ENCODE data around the gene FUOM. TPM values are rescaled to one million over a fixed set of nuclear protein-coding genes. Genes with fewer than 3 reads are reported as not detected.

FUOM gene
- total RNA-seq, 1 donor from 2014 or later = 54.0 TPM

DNA sequence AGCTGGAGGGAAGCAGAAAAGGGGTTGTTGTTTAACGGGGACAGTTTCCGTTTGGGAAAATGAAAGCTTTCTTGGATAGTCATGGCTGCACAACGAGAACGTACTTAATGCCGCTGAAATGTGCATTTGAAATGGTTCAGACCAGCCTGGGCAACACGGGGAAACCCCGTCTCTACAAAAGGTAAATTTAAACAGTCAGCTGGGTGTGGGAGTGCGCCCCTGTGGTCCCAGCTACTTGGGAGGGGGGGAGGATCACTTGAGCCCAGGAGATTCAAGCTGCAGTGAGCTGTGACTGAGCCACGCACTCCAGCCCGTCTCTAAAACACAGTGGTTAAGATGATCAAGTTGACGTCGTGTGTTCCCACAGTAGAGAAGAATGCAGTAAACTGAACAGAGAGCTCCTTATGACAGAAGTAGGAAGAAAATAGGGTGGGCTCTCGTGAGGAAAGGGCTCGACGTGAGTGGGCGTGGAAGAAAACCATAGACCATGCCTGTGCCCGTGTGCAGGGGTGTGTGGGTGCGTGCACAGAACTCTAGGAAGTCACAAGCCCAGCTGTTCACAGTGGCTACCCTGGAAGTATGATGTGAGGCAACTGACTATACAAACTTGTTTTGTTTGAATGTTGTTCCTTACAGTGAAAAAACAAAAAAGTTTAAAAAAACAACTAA, 4.1 kb upstream of the FUOM start:
- intact Hi-C loops (cut with DNase I) = no loop called here
- H3K36me3 ChIP-seq = peaks cover 2 to 34% of the 10 kb centered on the region in 2 donors
- no peaks in the 10 kb centered on the region for H3K27me3 ChIP-seq
- H3K9me3 ChIP-seq = no peaks in the 10 kb centered on the region
- peaks cover 9% of the 10 kb centered on the region for H3K4me1 ChIP-seq
- no peak overlapping the region for H3K4me3 ChIP-seq
- TF ChIP-seq, protein P1, sequence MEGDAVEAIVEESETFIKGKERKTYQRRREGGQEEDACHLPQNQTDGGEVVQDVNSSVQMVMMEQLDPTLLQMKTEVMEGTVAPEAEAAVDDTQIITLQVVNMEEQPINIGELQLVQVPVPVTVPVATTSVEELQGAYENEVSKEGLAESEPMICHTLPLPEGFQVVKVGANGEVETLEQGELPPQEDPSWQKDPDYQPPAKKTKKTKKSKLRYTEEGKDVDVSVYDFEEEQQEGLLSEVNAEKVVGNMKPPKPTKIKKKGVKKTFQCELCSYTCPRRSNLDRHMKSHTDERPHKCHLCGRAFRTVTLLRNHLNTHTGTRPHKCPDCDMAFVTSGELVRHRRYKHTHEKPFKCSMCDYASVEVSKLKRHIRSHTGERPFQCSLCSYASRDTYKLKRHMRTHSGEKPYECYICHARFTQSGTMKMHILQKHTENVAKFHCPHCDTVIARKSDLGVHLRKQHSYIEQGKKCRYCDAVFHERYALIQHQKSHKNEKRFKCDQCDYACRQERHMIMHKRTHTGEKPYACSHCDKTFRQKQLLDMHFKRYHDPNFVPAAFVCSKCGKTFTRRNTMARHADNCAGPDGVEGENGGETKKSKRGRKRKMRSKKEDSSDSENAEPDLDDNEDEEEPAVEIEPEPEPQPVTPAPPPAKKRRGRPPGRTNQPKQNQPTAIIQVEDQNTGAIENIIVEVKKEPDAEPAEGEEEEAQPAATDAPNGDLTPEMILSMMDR (IDR thresholded peaks at IDR 0.05) = no peak
- no peak for TF ChIP-seq POLR2AphosphoS5 (IDR thresholded peaks at IDR 0.05; ENCODE audit: insufficient read depth in 1 of 2, low read depth in 1 of 2)
- no peak for TF ChIP-seq POLR2A (IDR thresholded peaks at IDR 0.05)
- DNase-seq (ENCODE audit: extremely low spot score in 2 of 2) = no peak
- no peak overlapping the region for H3K27ac ChIP-seq

DNA sequence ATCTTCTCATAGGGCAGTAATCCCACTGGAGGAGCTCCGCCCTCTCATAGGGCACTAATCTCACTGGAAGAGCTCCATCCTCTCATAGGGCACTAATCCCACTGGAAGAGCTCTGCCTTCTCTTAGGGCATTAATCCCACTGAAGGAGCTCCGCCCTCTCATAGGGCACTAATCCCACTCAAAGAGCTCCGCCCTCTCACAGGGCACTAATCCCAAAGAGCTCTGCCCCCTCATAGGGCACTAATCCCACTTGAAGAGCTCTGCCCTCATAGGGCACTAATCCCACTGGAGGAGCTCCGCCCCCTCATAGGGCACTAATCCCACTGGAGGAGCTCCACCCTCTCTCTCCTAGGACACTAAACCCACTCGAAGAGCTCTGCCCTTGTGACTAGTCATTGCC, 3.4 kb upstream of the FUOM start:
- intact Hi-C loops (cut with DNase I) = no loop called here
- DNase-seq (ENCODE audit: extremely low spot score in 2 of 2) = no peak
- no peaks in the 10 kb centered on the region for H3K27me3 ChIP-seq
- H3K4me1 ChIP-seq = peaks cover 16% of the 10 kb centered on the region
- H3K4me3 ChIP-seq = no peak overlapping the region
- peaks cover 0 to 27% of the 10 kb centered on the region in 2 donors for H3K36me3 ChIP-seq
- TF ChIP-seq POLR2A (IDR thresholded peaks at IDR 0.05) (no peak), POLR2AphosphoS5 (IDR thresholded peaks at IDR 0.05; ENCODE audit: insufficient read depth in 1 of 2, low read depth in 1 of 2) (no peak)
- TF ChIP-seq, protein P1 (IDR thresholded peaks at IDR 0.05) = no peak
- no peak overlapping the region for H3K27ac ChIP-seq
- H3K9me3 ChIP-seq = no peaks in the 10 kb centered on the region

DNA sequence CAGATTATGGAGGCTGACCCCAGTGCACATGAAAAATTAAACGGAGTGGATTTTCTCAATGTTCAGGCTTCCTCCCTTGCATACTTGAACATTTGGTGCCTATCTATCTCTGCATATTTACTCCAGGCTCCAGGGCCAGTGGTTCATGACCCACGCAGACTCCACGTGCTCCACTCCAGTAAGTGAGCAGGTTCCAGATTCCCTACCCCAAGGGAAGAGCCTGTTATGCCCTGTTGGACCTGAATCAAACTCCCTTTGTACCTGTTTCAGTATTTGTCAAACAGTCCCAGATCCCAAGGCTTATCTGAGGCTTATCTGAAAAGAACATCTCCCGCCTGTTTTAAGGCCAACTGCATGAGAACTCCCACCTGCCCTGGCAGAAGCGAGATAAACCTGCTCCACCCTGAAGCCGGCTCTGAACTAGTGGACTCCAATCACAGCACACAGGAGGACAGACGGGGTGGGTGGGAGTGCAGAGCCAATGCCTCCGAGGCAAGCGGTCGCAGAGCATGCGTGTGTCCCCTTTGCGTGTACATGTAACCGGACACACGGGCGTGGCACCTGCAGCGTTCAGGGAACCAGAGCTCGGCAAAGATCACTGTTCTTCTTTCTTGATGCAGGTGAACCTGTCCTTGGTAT, 2.3 kb upstream of the FUOM start:
- TF ChIP-seq POLR2A (IDR thresholded peaks at IDR 0.05) = no peak
- TF ChIP-seq POLR2AphosphoS5 (IDR thresholded peaks at IDR 0.05; ENCODE audit: insufficient read depth in 1 of 2, low read depth in 1 of 2) = no peak
- TF ChIP-seq, protein P1 (IDR thresholded peaks at IDR 0.05) = no peak

DNA sequence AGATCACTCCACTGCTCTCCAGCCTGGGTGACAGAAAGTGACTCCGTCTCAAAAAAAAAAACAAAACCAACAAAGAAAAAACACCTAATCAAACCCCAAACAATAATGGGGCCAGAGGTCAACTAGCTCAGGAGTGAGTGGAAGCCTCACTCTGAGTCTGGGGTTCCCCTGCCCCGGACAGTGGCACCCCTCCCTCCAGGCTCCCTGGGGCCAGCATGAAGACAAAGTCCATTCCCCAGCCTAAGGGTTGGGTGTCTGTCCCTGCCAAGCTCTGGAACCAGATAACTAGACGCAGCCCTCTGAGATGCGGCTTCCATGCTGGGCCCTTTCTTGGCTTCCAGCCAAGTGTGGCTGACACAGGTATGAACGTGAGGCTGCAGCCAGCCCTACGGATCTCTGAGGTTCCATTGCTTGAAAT, 1.7 kb upstream of the FUOM start:
- no peak for DNase-seq (ENCODE audit: extremely low spot score in 2 of 2)
- no peaks in the 10 kb centered on the region for H3K9me3 ChIP-seq
- H3K4me3 ChIP-seq = no peak overlapping the region
- no peak overlapping the region for H3K27ac ChIP-seq
- no peaks in the 10 kb centered on the region for H3K27me3 ChIP-seq
- TF ChIP-seq, protein P1 (IDR thresholded peaks at IDR 0.05) = no peak
- TF ChIP-seq POLR2A (IDR thresholded peaks at IDR 0.05) = no peak
- TF ChIP-seq POLR2AphosphoS5 (IDR thresholded peaks at IDR 0.05; ENCODE audit: insufficient read depth in 1 of 2, low read depth in 1 of 2) = no peak
- H3K36me3 ChIP-seq = peaks cover 0 to 13% of the 10 kb centered on the region in 2 donors
- peaks cover 16% of the 10 kb centered on the region for H3K4me1 ChIP-seq
- intact Hi-C loops (cut with DNase I) = no loop called here

More for the DNA sequence above, 2.3 kb upstream of the FUOM start:
- Histone ChIP-seq H3K27ac (no peak overlapping the region), H3K4me3 (no peak overlapping the region), H3K36me3 (peaks cover 0 to 18% of the 10 kb centered on the region in 2 donors), H3K9me3 (no peaks in the 10 kb centered on the region), H3K27me3 (no peaks in the 10 kb centered on the region), H3K4me1 (peaks cover 16% of the 10 kb centered on the region)
- intact Hi-C loops (cut with DNase I) = no loop called here
- no peak for DNase-seq (ENCODE audit: extremely low spot score in 2 of 2)

DNA sequence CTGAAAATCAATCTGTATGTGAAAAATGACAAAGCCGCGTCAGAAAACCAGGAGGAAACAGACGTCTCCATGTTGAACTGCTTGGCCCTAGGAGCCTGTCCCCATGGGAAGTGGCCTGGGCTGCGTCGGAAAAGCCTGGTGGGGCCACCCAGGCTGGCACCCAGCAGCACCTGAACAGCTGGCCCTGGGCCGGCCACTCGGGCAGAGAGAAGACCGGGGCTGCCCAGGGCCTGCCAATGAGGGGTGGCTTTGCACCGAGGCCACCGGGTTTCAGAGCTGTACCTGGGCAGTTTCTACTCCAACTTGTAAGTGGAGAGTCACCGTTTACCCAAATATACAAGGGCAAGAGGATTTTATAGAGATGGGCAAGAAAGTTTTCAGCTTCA, 1.1 kb upstream of the FUOM start:
- intact Hi-C loops (cut with DNase I) = no loop called here
- Histone ChIP-seq H3K27me3 (no peaks in the 10 kb centered on the region), H3K36me3 (peaks cover 0 to 11% of the 10 kb centered on the region in 2 donors), H3K4me1 (peaks cover 16% of the 10 kb centered on the region), H3K27ac (no peak overlapping the region), H3K9me3 (no peaks in the 10 kb centered on the region), H3K4me3 (no peak overlapping the region)
- no peak for DNase-seq (ENCODE audit: extremely low spot score in 2 of 2)
- TF ChIP-seq, protein P1 (IDR thresholded peaks at IDR 0.05) = no peak
- TF ChIP-seq POLR2A (IDR thresholded peaks at IDR 0.05) (no peak), POLR2AphosphoS5 (IDR thresholded peaks at IDR 0.05; ENCODE audit: insufficient read depth in 1 of 2, low read depth in 1 of 2) (no peak)
